MG63 (cell line): ENCODE measurements around the gene C1D. TPM values are rescaled to one million over a fixed set of nuclear protein-coding genes. Genes with fewer than 3 reads are reported as not detected.

ENCODE experiments used
- DNase-seq: peaks from one replicate; pipeline ENCODE4 v3.0.0-alpha.2; 2020
- H3K27me3 ChIP-seq: fragments of 250-450 bp; sonication (Bioruptor Pico); 2 replicates; pipeline ENCODE4 v1.5.1; 2020; ENCODE audit warnings: mild to moderate bottlenecking, moderate library complexity
- H3K36me3 ChIP-seq: fragments of 250-450 bp; sonication (Bioruptor Pico); 2 replicates; pipeline ENCODE4 v1.5.1; 2020; ENCODE audit warnings: mild to moderate bottlenecking, moderate library complexity
- H3K4me3 ChIP-seq: fragments of 250-450 bp; sonication (Bioruptor Pico); 2 replicates; pipeline ENCODE4 v1.5.1; 2020; ENCODE audit warnings: mild to moderate bottlenecking, moderate library complexity
- H3K9me3 ChIP-seq: fragments of 250-450 bp; sonication (Bioruptor Pico); 2 replicates; pipeline ENCODE4 v1.5.1; 2020; ENCODE audit warnings: mild to moderate bottlenecking, moderate library complexity
- total RNA-seq: library from RNA; depleted of rRNA; stranded (reverse); fragments of >200 nt; shearing (Covaris generic); gene quantifications from 2 replicates; pipeline ENCODE4 v1.2.3, GENCODE V29; 2014; ENCODE audit warnings: low replicate concordance; rRNA removed

The C1D gene
- total RNA-seq: 50.1 and 52.2 TPM in 2 replicates

- H3K4me3 ChIP-seq: peak within 1 kb of the TSS; percentile 86
- H3K27me3 ChIP-seq: no peaks in the 10 kb centered on the region
- no peaks in the 10 kb centered on the region for H3K9me3 ChIP-seq
- H3K36me3 ChIP-seq: no peaks in the 10 kb centered on the region
- peak; percentile 95 for DNase-seq
Measured at GRCh38 chr2:68062680-68063387, at the start of gene C1D. Gene C1D, minus strand, starts transcription at chr2:68063004. Its CDS starts 15,694 bp downstream, at chr2:68047310.

- H3K9me3 ChIP-seq: peaks cover 6% of the 10 kb centered on the region
- H3K4me3 ChIP-seq: no peak overlapping the region
- H3K36me3 ChIP-seq: no peaks in the 10 kb centered on the region
- H3K27me3 ChIP-seq: no peaks in the 10 kb centered on the region
- no peak for DNase-seq
Measured at GRCh38 chr2:68110102-68110501, 47.3 kb upstream of the C1D start.

DNA sequence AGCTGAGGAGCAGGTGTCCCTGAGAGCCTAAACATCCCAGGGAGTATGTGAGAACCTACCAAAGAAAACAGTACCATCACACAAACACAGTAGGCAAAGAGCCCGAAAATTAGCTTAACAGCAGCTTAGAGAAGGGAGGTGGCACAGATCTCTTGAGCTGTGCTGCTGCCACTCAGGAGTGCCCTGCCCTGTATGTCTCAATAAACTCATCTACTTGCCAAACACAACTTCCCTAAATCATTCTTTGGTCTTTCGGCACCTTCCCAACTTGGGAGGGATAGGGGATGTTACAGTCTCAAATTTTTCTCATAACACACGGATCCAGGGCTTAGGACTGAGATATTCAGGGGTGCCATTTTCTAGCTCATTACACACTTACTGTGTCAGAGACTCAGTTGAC, 45.3 kb upstream of the C1D start:
- Histone ChIP-seq H3K27me3 (no peaks in the 10 kb centered on the region), H3K4me3 (no peak overlapping the region), H3K36me3 (no peaks in the 10 kb centered on the region), H3K9me3 (peaks cover 6% of the 10 kb centered on the region)
- DNase-seq: no peak

DNA sequence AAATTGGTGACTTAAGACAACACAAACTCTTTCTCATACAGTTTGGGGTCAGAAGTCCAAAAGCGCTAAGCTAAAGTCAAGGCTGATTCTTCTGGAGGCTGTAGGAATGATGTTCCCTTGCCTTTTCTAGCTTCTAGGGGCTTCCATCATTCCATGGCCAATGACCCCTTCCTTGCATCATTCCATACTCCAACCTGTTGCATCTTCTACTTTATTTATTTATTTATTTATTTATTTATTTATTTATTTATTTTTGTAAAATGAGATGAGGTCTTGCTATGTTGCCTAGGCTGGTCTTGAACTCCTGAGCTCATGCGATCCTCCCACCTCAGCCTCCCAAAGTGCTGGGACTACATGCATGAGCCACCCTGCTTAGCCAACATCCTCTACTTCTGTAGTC, 44.7 kb upstream of the C1D start:
- no peak overlapping the region for H3K4me3 ChIP-seq
- H3K36me3 ChIP-seq: no peaks in the 10 kb centered on the region
- no peaks in the 10 kb centered on the region for H3K27me3 ChIP-seq
- H3K9me3 ChIP-seq: peaks cover 6% of the 10 kb centered on the region
- DNase-seq: no peak

GRCh38 chr2:68104111-68104835, 41.5 kb upstream of the C1D start:
- no peak for DNase-seq
- Histone ChIP-seq H3K27me3 (no peaks in the 10 kb centered on the region), H3K4me3 (no peak overlapping the region), H3K36me3 (no peaks in the 10 kb centered on the region), H3K9me3 (peaks cover 6% of the 10 kb centered on the region)

DNA sequence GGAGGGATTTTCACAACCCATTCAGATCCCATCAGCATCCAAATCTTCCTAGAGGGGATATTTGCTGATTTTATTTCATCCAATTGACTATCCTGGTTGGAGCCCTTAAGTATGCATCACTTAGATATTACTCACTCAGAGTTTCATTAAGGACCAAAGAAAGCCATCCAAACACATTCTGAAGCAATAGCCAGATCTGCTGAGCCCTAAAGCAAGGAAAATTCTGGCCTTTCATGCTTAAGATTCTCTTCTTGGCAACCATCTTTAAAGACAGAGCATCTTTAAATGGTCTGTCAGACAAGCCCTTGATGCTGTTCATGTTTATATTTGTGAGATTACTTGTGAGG, 40.9 kb upstream of the C1D start:
- peaks cover 6% of the 10 kb centered on the region for H3K9me3 ChIP-seq
- no peaks in the 10 kb centered on the region for H3K27me3 ChIP-seq
- H3K36me3 ChIP-seq: no peaks in the 10 kb centered on the region
- H3K4me3 ChIP-seq: no peak overlapping the region
- no peak for DNase-seq

DNA sequence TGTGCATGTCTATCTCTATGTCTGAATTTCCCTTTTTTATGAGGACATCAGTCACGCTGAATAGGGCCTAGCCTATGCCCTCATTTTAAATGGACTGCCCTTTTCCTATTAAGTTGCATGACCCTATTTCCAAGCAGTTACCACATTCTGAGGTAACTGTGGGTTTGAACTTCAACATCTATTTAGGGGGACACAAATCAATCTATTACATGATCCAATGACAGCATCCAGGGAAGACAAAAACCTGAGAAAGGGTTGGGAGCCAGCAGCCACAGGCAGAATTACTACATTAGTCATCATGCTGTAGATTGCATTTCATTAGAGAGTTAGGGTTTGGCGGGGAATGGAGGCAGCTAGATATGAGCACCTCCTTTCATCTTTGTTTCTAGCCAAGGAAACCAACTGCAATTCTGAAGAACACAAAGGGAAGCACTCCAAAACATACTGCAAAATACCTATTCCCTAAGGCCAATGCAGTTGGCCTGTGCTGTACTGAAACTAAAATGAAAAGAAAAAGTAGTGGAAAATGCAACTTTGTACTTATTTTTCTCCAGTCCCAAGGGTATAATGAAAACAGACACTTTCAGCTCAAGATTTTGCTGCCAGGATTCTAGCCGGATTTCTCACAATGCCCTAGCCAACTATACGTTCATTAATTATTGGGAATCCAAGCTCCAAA, 40.4 kb upstream of the C1D start:
- peak; percentile 4 for DNase-seq
- H3K9me3 ChIP-seq: peaks cover 6% of the 10 kb centered on the region
- no peak overlapping the region for H3K4me3 ChIP-seq
- no peaks in the 10 kb centered on the region for H3K36me3 ChIP-seq
- H3K27me3 ChIP-seq: no peaks in the 10 kb centered on the region

- no peak for DNase-seq
- H3K9me3 ChIP-seq: no peaks in the 10 kb centered on the region
- H3K27me3 ChIP-seq: no peaks in the 10 kb centered on the region
- no peaks in the 10 kb centered on the region for H3K36me3 ChIP-seq
- no peak overlapping the region for H3K4me3 ChIP-seq
Measured at GRCh38 chr2:68100189-68100588, 37.4 kb upstream of the C1D start.

- no peaks in the 10 kb centered on the region for H3K27me3 ChIP-seq
- DNase-seq: no peak
- H3K36me3 ChIP-seq: no peaks in the 10 kb centered on the region
- no peak overlapping the region for H3K4me3 ChIP-seq
- H3K9me3 ChIP-seq: no peaks in the 10 kb centered on the region
Measured at GRCh38 chr2:68099260-68099659, 36.5 kb upstream of the C1D start.

- Histone ChIP-seq H3K27me3 (no peaks in the 10 kb centered on the region), H3K4me3 (no peak overlapping the region), H3K9me3 (no peaks in the 10 kb centered on the region), H3K36me3 (no peaks in the 10 kb centered on the region)
- no peak for DNase-seq
Measured at GRCh38 chr2:68098291-68098797, 35.5 kb upstream of the C1D start.

DNA sequence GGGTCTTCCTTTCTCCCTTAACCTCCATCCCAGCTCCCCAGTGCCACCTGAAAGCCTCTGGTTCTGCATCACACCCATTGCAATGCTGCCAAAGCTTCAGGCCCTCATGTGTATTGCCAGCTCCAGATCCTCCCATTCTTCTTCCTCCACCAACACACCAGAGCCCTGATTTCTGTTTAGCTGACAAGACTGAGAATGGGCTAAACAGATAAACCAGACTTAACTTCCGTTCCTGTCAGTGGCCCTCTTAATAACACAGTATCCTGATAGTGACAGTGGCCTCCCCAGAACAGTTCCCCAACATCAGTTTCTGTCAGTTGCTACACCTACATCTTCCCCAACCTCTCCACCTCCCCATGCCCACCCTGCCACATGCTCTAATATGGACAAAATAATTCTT, 31.3 kb upstream of the C1D start:
- no peaks in the 10 kb centered on the region for H3K36me3 ChIP-seq
- H3K4me3 ChIP-seq: no peak overlapping the region
- no peaks in the 10 kb centered on the region for H3K9me3 ChIP-seq
- no peaks in the 10 kb centered on the region for H3K27me3 ChIP-seq
- DNase-seq: no peak

GRCh38 chr2:68093634-68094033, 30.8 kb upstream of the C1D start:
- Histone ChIP-seq H3K36me3 (no peaks in the 10 kb centered on the region), H3K4me3 (no peak overlapping the region), H3K9me3 (no peaks in the 10 kb centered on the region), H3K27me3 (no peaks in the 10 kb centered on the region)
- DNase-seq: no peak

- H3K27me3 ChIP-seq: no peaks in the 10 kb centered on the region
- no peak overlapping the region for H3K4me3 ChIP-seq
- H3K9me3 ChIP-seq: no peaks in the 10 kb centered on the region
- no peaks in the 10 kb centered on the region for H3K36me3 ChIP-seq
- no peak for DNase-seq
Measured at GRCh38 chr2:68091439-68092034, 28.7 kb upstream of the C1D start.

GRCh38 chr2:68089961-68090360, 27.2 kb upstream of the C1D start:
- Histone ChIP-seq H3K27me3 (no peaks in the 10 kb centered on the region), H3K9me3 (no peaks in the 10 kb centered on the region), H3K36me3 (no peaks in the 10 kb centered on the region), H3K4me3 (no peak overlapping the region)
- no peak for DNase-seq

DNA sequence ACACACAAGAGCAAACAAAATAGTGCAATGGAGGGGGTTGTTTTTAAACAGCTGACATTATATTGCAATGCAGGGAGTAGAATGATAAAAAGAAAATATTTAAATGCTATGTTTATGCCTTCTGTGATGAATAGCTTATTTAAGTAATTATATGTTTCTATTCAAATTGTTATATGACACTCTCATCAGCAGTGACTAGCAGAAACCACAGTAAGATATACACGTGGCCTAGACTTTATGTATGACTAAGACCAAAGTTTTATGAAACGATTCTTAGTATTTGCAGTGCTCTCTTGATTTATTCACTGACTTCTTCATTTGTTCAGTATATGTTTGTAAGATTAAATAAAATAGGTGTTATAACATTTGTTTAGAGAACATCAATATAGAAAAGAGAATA, 26.1 kb upstream of the C1D start:
- no peaks in the 10 kb centered on the region for H3K9me3 ChIP-seq
- no peaks in the 10 kb centered on the region for H3K36me3 ChIP-seq
- DNase-seq: no peak

DNA sequence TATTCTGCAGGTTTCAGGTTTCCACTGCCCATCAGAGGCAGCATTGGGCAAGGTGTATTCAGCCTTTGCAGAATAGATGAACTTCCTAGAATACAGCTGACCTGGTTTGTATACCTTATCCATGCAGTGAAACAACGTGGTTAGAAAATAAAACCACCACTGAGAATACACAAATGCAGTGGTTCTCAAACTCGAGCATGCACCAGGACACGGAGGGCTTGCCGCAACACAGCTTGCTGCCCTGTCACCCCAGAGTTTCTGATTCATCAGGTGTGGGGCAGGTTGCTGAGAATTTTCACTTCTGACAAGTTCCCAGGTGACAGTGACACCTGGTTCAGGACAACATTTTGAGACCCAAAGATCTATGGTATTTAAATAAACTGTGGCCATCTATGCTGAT, 23.4 kb upstream of the C1D start:
- Histone ChIP-seq H3K36me3 (no peaks in the 10 kb centered on the region), H3K27me3 (no peaks in the 10 kb centered on the region), H3K9me3 (no peaks in the 10 kb centered on the region), H3K4me3 (no peak overlapping the region)
- DNase-seq: no peak

More for the DNA sequence above, 26.1 kb upstream of the C1D start:
- Histone ChIP-seq H3K27me3 (no peaks in the 10 kb centered on the region), H3K4me3 (no peak overlapping the region)

DNA sequence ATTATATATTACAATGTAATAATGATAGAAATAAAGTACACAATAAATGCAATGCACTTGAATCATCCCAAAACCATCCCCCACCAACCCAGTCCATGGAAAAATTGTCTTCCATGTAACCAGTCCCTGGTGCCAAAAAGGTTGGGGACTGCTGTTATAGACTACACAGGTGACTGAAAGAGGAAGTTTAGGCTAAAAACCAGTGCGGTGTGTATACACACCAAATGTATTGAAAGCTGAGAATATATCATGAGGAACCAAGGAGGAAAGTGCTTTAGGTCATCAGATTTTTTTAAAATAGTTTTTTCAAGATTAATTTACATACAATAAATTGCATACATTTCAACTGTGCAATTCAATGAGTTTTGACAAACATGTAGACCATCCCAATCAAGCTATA, 20.5 kb upstream of the C1D start:
- no peaks in the 10 kb centered on the region for H3K9me3 ChIP-seq
- H3K4me3 ChIP-seq: no peak overlapping the region
- no peaks in the 10 kb centered on the region for H3K27me3 ChIP-seq
- no peaks in the 10 kb centered on the region for H3K36me3 ChIP-seq
- no peak for DNase-seq
